AG04449 (cell line): Measurements from ENCODE around the gene PIK3IP1.

Source experiments
- CTCF ChIA-PET: fragments of 350-600 bp; formaldehyde crosslinking; extraction: SDS; loops from one replicate; lab custom pipeline; 2021; ENCODE audit warnings: antibody characterized with exemption; lab: Yijun Ruan, JAX
- POLR2A ChIA-PET: fragments of 400-600, 350-600 bp; formaldehyde crosslinking; extraction: SDS; loops from one replicate; lab custom pipeline; 2020; ENCODE audit warnings: antibody characterized with exemption, inconsistent platforms; lab: Yijun Ruan, JAX
- DNase-seq: peaks from one replicate; pipeline ENCODE4 v3.0.0-alpha.2; 2010; ENCODE audit warnings: low read depth, low spot score
- H3K4me3 ChIP-seq: 2 replicates; pipeline ENCODE4 v1.5.1; 2011; ENCODE audit warnings: low read depth, mild to moderate bottlenecking, control low read depth, low read length
- CTCF ChIP-seq: IDR thresholded peaks from one replicate; pipeline ENCODE4 v1.5.1; 2011; ENCODE audit warnings: mild to moderate bottlenecking, moderate library complexity, low read length, control low read depth, inconsistent platforms; ENCODE audit not compliant: insufficient read depth; ENCODE audit errors: missing control alignments

PIK3IP1 gene

DNA sequence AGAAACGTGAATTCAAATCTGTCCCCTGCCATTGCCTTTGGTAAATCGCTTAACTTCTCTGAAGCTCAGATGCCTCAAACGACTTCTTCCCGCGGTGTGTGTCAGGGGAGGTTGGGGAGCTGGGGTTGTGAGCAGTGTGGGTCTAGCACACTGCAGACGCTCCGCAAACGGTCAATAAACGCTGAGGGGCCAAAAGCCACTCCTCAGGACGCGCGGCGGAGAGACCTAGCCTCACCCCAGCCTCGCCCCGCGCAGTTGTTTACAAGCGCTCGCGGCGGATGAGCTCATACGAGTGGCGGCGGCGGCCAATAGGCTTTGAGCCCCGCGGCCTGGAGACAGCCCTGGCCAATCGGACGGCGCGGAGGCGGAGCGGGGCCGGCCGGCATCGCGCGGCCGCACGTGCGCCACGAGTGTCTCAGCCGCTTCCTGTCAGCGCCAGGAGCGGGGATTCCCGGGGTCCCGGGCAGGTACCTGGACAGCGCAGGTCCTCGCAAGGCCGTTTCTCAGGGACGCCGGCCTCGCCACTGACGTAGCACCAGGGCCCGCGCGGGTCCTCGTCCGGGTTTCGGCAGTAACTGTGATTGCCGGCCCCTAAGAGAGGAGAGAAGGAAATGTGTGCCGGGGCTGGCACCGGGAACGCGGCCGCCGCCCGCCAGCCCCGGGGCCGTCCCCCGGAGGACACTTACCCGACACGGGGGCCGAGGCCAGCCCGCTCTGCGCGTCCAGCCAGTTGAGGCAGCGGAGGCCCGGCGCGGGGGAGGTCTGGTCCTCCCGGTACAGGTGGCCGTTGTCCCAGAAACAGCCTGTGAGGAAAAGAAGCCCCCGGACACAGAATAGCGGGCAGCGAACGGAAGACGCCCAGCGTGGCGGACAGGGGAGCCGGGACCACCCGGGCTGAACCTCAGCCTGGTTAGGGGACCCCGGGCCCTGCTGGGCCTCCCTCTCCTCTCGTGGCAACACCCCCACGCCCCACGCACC is 1.5 kb downstream of the PIK3IP1 start:
- TF ChIP-seq CTCF: no peak
- DNase-seq: no peak
- H3K4me3 ChIP-seq: peak overlapping the region; percentile 56
- ChIA-PET POLR2A (interaction anchor here (0.6 to 1.0 kb wide), 2 partner anchors 18 to 72 kb away, joined by 3 read pairs; no protein-coding TSS in a partner anchor), CTCF (interaction anchor here (0.8 to 16.7 kb wide), 9 partner anchors 9 to 195 kb away, joined by 3 to 262 read pairs (median 5); partner anchors contain the start of genes LIMK2 and SELENOM)

DNA sequence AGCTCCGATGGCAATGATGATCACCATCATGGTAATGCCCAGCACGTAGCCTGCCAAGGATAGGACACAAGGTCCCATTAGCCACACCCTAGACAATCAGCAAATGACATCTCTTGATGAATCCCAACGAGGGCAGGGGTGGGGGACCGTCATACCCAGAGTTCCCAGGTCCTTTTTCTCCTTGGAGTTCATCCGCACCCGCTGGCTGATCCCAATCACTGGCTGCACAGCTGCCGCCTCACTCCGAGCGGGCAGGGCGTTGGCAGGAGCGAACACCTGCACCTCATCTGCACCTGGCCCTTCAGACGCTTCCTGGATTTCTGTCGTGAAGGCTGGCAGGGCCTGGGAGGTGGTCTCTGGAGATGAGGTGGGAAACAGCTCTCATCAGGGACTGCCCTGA is 2.9 kb downstream of the PIK3IP1 start:
- CTCF ChIA-PET: interaction anchor here (0.7 to 16.7 kb wide), 4 partner anchors 10 to 77 kb away, joined by 3 to 262 read pairs (median 24); partner anchors contain the start of gene LIMK2
- DNase-seq: no peak

GRCh38 chr22:31288496-31289240 is 3.6 kb downstream of the PIK3IP1 start:
- CTCF ChIA-PET: interaction anchor here (0.7 to 16.7 kb wide), 3 partner anchors 9 to 24 kb away, joined by 3 to 262 read pairs (median 41); no protein-coding TSS in a partner anchor
- POLR2A ChIA-PET: no interaction called here
- TF ChIP-seq CTCF: no peak
- no peak overlapping the region for H3K4me3 ChIP-seq
- DNase-seq: no peak

More for the DNA sequence above, 2.9 kb downstream of the PIK3IP1 start:
- H3K4me3 ChIP-seq: no peak overlapping the region
- POLR2A ChIA-PET: no interaction called here
- TF ChIP-seq CTCF: no peak

DNA sequence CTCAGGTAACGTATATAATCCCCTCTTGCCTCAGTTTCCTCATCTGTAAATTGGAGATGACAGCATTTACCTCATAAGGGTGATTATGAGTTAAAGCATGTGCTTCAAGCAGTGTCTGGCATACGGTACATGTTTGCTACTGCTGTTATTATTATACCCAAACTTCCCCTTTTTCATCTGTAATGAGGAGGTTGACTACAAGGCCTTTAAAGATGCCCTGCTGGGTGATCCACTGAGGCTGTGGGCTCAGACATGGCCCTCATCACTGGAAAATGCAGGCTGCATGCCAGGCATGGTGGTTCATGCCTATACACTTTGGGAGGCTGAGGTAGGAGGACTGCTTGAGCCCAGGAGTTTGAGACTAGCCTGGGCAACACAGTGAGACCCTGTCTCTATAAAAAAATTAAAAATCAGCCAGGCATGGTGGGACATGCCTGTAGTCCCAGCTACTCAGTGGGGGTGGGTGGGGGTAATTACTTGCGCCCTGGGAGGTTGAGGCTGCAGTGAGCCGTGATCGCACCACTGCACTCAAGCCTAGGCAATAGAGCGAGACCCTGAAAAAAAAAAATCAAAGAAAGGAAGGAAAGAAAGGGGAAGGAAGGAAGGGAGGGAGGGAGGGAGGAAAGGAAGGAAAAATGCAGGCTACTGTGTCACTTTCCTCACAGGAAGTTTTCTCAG is 4.3 kb downstream of the PIK3IP1 start:
- CTCF ChIA-PET: interaction anchor here (0.7 to 16.7 kb wide), 4 partner anchors 8 to 24 kb away, joined by 4 to 262 read pairs (median 24); no protein-coding TSS in a partner anchor
- TF ChIP-seq CTCF: no peak
- POLR2A ChIA-PET: no interaction called here
- DNase-seq: no peak
- no peak overlapping the region for H3K4me3 ChIP-seq

- no peak overlapping the region for H3K4me3 ChIP-seq
- CTCF ChIA-PET: interaction anchor here (1.1 to 6.6 kb wide), 5 partner anchors 9 to 28 kb away, joined by 3 to 103 read pairs (median 7); no protein-coding TSS in a partner anchor
- POLR2A ChIA-PET: no interaction called here
- TF ChIP-seq CTCF: no peak
- no peak for DNase-seq
Observed at GRCh38 chr22:31286360-31287255, 5.7 kb downstream of the PIK3IP1 start.
